ENCODE data around the gene NPHP4. TPM values are rescaled to one million over a fixed set of nuclear protein-coding genes. Genes with fewer than 3 reads are reported as not detected.

The NPHP4 gene
- total RNA-seq, 1 donor from 2014 or later: 4.9 TPM

- DNase-seq (no peak), ATAC-seq (no peak)
- intact Hi-C loops (cut with micrococcal nuclease): no loop called here
Observed at GRCh38 chr1:5835179-5835562, 157.1 kb downstream of the NPHP4 start.

- DNase-seq (no peak), ATAC-seq (no peak)
- intact Hi-C loops (cut with micrococcal nuclease): no loop called here
Observed at GRCh38 chr1:5834477-5835178, 157.6 kb downstream of the NPHP4 start.

- ATAC-seq: no peak
Observed at GRCh38 chr1:5833911-5834310, 158.3 kb downstream of the NPHP4 start.

GRCh38 chr1:5832916-5833895, 159.0 kb downstream of the NPHP4 start:
- DNase-seq: no peak
- intact Hi-C loops (cut with micrococcal nuclease): no loop called here
- ATAC-seq: no peak

More at GRCh38 chr1:5833911-5834310, 158.3 kb downstream of the NPHP4 start:
- no peak for DNase-seq
- intact Hi-C loops (cut with micrococcal nuclease): no loop called here

- no peak for DNase-seq
- ATAC-seq: no peak
- intact Hi-C loops (cut with micrococcal nuclease): no loop called here
Observed at GRCh38 chr1:5831600-5832335, 160.5 kb downstream of the NPHP4 start.

- DNase-seq: no peak
- no peak for ATAC-seq
- intact Hi-C loops (cut with micrococcal nuclease): no loop called here
Observed at GRCh38 chr1:5830771-5831599, 161.2 kb downstream of the NPHP4 start.

GRCh38 chr1:5829414-5829813, 162.8 kb downstream of the NPHP4 start:
- DNase-seq (no peak), ATAC-seq (no peak)
- intact Hi-C loops (cut with micrococcal nuclease): no loop called here

GRCh38 chr1:5828308-5828935, 163.8 kb downstream of the NPHP4 start:
- intact Hi-C loops (cut with micrococcal nuclease): no loop called here
- ATAC-seq: no peak
- DNase-seq: no peak

GRCh38 chr1:5827516-5827915, 164.7 kb downstream of the NPHP4 start:
- no peak for ATAC-seq
- intact Hi-C loops (cut with micrococcal nuclease): no loop called here
- DNase-seq: no peak

GRCh38 chr1:5826601-5827000, 165.6 kb downstream of the NPHP4 start:
- DNase-seq: no peak
- intact Hi-C loops (cut with micrococcal nuclease): no loop called here
- ATAC-seq: no peak

GRCh38 chr1:5822726-5823125, 169.5 kb downstream of the NPHP4 start:
- no peak for DNase-seq
- intact Hi-C loops (cut with micrococcal nuclease): no loop called here
- no peak for ATAC-seq

- intact Hi-C loops (cut with micrococcal nuclease): no loop called here
- DNase-seq (no peak), ATAC-seq (no peak)
Observed at GRCh38 chr1:5822266-5822665, 170.0 kb downstream of the NPHP4 start.

GRCh38 chr1:5821540-5822176, 170.6 kb downstream of the NPHP4 start:
- ATAC-seq (no peak), DNase-seq (no peak)
- intact Hi-C loops (cut with micrococcal nuclease): no loop called here

GRCh38 chr1:5820026-5820421, 172.2 kb downstream of the NPHP4 start:
- intact Hi-C loops (cut with micrococcal nuclease): no loop called here
- ATAC-seq: no peak
- no peak for DNase-seq

GRCh38 chr1:5819391-5820025, 172.7 kb downstream of the NPHP4 start:
- DNase-seq (no peak), ATAC-seq (no peak)
- intact Hi-C loops (cut with micrococcal nuclease): no loop called here

GRCh38 chr1:5818755-5819154, 173.5 kb downstream of the NPHP4 start:
- DNase-seq (no peak), ATAC-seq (no peak)
- intact Hi-C loops (cut with micrococcal nuclease): no loop called here

- ATAC-seq (no peak), DNase-seq (no peak)
- intact Hi-C loops (cut with micrococcal nuclease): no loop called here
Observed at GRCh38 chr1:5815716-5816115, 176.5 kb downstream of the NPHP4 start.

GRCh38 chr1:5815211-5815610, 177.0 kb downstream of the NPHP4 start:
- no peak for ATAC-seq
- intact Hi-C loops (cut with micrococcal nuclease): no loop called here
- no peak for DNase-seq

All from left ventricle myocardium superior (tissue), 1 donor.